Skeletal muscle tissue (tissue), 4 donors: Measurements from ENCODE around the gene FAM107A. TPM values are rescaled to one million over a fixed set of nuclear protein-coding genes. Genes with fewer than 3 reads are reported as not detected.

Source experiments
- H3K27ac ChIP-seq: one replicate; pipeline ENCODE4 v1.7.0; 2013; ENCODE audit warnings: mild to moderate bottlenecking, low read depth, low read length, inconsistent platforms
- H3K27me3 ChIP-seq, 3 donors: one replicate each; pipeline ENCODE4 v1.7.0; 2013; ENCODE audit warnings: low read length in 3 of 3; ENCODE audit not compliant: control insufficient read depth in 3 of 3, insufficient read depth in 3 of 3
- H3K36me3 ChIP-seq, 3 donors: one replicate each; pipeline ENCODE4 v1.7.0; 2013; ENCODE audit warnings: low read length in 3 of 3; ENCODE audit not compliant: control insufficient read depth in 3 of 3, insufficient read depth in 3 of 3
- H3K4me1 ChIP-seq, 3 donors: one replicate each; pipeline ENCODE4 v1.7.0; 2013; ENCODE audit warnings: low read length in 3 of 3, mild to moderate bottlenecking in 3 of 3; ENCODE audit not compliant: control insufficient read depth in 3 of 3, insufficient read depth in 3 of 3
- H3K4me3 ChIP-seq, 3 donors: one replicate each; pipeline ENCODE4 v1.7.0; 2013; ENCODE audit warnings: low read length in 3 of 3
- H3K9ac ChIP-seq, 3 donors: one replicate each; pipeline ENCODE4 v1.7.0; 2013; ENCODE audit warnings: low read length in 3 of 3, mild to moderate bottlenecking in 3 of 3, moderate library complexity in 2 of 3, low read depth in 1 of 3
- H3K9me3 ChIP-seq, 3 donors: one replicate each; pipeline ENCODE4 v1.7.0; 2013; ENCODE audit warnings: low read length in 3 of 3; ENCODE audit not compliant: control insufficient read depth in 3 of 3
- total RNA-seq: library from RNA; depleted of rRNA; stranded (reverse); fragments of >200 nt; gene quantifications from one replicate; pipeline ENCODE4 v1.2.3, GENCODE V29; 2014
- donor health status: Osteomylitis.

FAM107A gene
- total RNA-seq, 1 donor from 2014 or later, result under 0.01 TPM

DNA sequence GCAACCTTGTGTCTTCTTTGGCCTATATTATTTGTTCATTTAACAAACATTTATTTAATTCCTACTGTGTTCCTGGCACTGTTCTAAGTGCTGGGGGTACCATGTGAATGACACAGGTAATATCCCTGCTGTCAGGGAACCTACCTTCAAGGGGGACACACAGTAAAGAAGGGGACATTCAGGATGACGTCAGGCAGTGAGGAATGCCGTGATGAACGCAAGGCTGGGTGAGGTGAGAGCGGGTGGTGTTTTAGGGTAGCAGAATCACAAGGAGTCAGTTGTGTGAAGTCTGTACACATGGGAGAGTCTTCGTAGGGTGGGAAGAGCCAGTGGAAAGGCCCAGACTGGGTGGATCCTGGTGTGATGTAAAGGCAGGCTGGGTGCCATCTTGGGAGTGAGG is 1.7 kb upstream of the FAM107A start:
- H3K27ac ChIP-seq, result no peak overlapping the region
- H3K27me3 ChIP-seq, result peaks cover 0 to 5% (median 2%) of the 10 kb centered on the region in 3 donors
- no peaks in the 10 kb centered on the region for H3K36me3 ChIP-seq
- no peak overlapping the region for H3K9ac ChIP-seq
- H3K4me3 ChIP-seq, result no peak overlapping the region
- no peaks in the 10 kb centered on the region for H3K9me3 ChIP-seq
- H3K4me1 ChIP-seq, result peaks cover 18 to 25% (median 25%) of the 10 kb centered on the region in 3 donors

- Histone ChIP-seq H3K4me1 (peaks cover 24 to 29% (median 25%) of the 10 kb centered on the region in 3 donors), H3K27ac (peak overlapping the region; percentile 71), H3K27me3 (peaks cover 0 to 11% (median 2%) of the 10 kb centered on the region in 3 donors), H3K36me3 (no peaks in the 10 kb centered on the region), H3K4me3 (peak overlapping the region; percentile 32 to 59 (median 45)), H3K9me3 (no peaks in the 10 kb centered on the region), H3K9ac (peak overlapping the region; percentile 25 to 73 (median 39))
Observed at GRCh38 chr3:58576716-58577115, 475 bp downstream of the FAM107A start.

- Histone ChIP-seq H3K4me1 (peaks cover 24 to 29% (median 25%) of the 10 kb centered on the region in 3 donors), H3K4me3 (peak overlapping the region; percentile 5 to 59 (median 23)), H3K27ac (peak overlapping the region; percentile 71), H3K27me3 (peaks cover 0 to 11% (median 2%) of the 10 kb centered on the region in 3 donors), H3K36me3 (no peaks in the 10 kb centered on the region), H3K9ac (peak overlapping the region in 1 of 3 donors; percentile 25), H3K9me3 (no peaks in the 10 kb centered on the region)
Observed at GRCh38 chr3:58575971-58576652, 1.1 kb downstream of the FAM107A start.

DNA sequence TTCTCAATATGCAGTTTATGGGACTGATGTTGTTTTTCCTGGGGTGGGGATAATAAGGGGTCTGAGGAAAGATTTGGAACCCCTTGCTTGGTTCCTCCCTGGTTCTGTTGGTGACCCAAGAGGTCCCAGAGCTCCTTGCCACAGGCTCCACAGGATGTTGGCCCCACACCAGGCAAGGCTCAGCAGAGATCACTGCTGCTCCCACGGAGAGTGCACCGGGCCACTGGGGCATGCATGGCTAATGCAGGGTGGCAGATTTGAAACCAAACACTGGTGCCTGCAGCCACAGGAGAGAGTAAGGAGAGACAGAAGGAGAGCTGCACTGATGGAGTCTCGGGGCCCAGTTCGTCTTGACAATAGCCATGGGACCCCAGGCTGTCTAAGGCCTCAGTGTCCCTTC is 2.5 kb downstream of the FAM107A start:
- Histone ChIP-seq H3K4me1 (peaks cover 24 to 29% (median 25%) of the 10 kb centered on the region in 3 donors), H3K9me3 (no peaks in the 10 kb centered on the region), H3K9ac (no peak overlapping the region), H3K27ac (no peak overlapping the region), H3K4me3 (no peak overlapping the region), H3K27me3 (peaks cover 0 to 11% (median 2%) of the 10 kb centered on the region in 3 donors), H3K36me3 (no peaks in the 10 kb centered on the region)

- H3K4me1 ChIP-seq, result peaks cover 24 to 29% (median 25%) of the 10 kb centered on the region in 3 donors
- no peak overlapping the region for H3K9ac ChIP-seq
- no peak overlapping the region for H3K4me3 ChIP-seq
- H3K27ac ChIP-seq, result no peak overlapping the region
- H3K27me3 ChIP-seq, result peaks cover 0 to 11% (median 2%) of the 10 kb centered on the region in 3 donors
- H3K36me3 ChIP-seq, result no peaks in the 10 kb centered on the region
- no peaks in the 10 kb centered on the region for H3K9me3 ChIP-seq
Observed at GRCh38 chr3:58574106-58574505, 3.1 kb downstream of the FAM107A start.

DNA sequence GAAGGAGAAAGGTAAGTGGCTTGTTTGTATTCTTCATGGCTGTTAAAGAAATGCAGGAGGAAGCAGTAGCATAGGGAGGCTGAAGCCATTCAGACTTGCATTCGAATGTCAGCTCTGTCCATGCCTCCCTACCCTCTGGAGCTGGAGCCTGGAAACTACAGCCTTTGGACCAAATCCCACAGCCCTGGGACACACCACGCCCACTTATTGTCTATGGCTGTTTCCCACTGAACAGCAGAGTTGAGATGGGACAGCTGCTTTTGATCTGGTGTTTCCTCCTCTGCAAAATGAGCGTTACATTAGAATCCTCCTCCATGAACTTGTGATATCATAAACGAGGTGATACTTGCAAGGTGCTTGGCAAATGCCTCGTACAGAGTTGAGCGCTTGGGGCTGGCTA is 3.6 kb downstream of the FAM107A start:
- no peak overlapping the region for H3K4me3 ChIP-seq
- no peaks in the 10 kb centered on the region for H3K9me3 ChIP-seq
- no peaks in the 10 kb centered on the region for H3K36me3 ChIP-seq
- H3K27ac ChIP-seq, result no peak overlapping the region
- peaks cover 0 to 11% (median 2%) of the 10 kb centered on the region in 3 donors for H3K27me3 ChIP-seq
- no peak overlapping the region for H3K9ac ChIP-seq
- peaks cover 24 to 29% (median 28%) of the 10 kb centered on the region in 3 donors for H3K4me1 ChIP-seq

DNA sequence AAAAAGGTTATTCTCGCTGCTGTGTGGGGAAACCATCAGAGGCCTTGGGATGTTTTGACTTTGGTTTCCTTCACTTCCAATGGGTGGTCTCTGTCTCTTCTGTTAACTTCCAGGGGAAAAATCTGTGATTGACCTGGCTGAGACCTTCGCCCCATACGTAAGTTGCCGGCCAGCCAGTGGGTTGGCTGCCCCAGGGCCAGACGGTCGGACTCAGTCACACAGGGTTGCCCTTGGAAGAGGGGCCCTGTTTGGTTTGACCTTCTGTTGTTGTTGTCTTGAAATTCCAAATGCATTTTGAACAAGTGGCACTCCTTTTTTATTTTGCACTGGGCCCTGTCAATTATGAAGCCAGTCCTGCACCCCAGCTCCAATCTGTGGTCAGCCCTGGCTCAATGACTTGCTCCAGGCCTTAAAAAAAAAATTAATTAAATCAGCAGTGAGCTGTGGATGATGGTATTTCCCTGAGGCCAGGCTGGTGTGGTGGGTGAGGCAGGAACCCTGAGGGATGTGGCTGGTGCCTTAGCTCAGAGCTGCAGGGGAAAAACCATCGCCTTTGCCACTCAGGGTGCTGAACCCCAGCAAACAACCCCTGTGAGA is 4.5 kb downstream of the FAM107A start:
- Histone ChIP-seq H3K4me3 (no peak overlapping the region), H3K36me3 (no peaks in the 10 kb centered on the region), H3K9ac (no peak overlapping the region), H3K4me1 (peaks cover 21 to 28% (median 27%) of the 10 kb centered on the region in 3 donors), H3K27ac (no peak overlapping the region), H3K27me3 (peaks cover 0 to 11% (median 2%) of the 10 kb centered on the region in 3 donors), H3K9me3 (no peaks in the 10 kb centered on the region)

GRCh38 chr3:58572013-58572633 is 5.1 kb downstream of the FAM107A start:
- no peak overlapping the region for H3K9ac ChIP-seq
- H3K27ac ChIP-seq, result no peak overlapping the region
- peaks cover 16 to 24% (median 21%) of the 10 kb centered on the region in 3 donors for H3K4me1 ChIP-seq
- H3K27me3 ChIP-seq, result peaks cover 0 to 11% (median 2%) of the 10 kb centered on the region in 3 donors
- H3K36me3 ChIP-seq, result no peaks in the 10 kb centered on the region
- H3K4me3 ChIP-seq, result no peak overlapping the region
- H3K9me3 ChIP-seq, result no peaks in the 10 kb centered on the region

DNA sequence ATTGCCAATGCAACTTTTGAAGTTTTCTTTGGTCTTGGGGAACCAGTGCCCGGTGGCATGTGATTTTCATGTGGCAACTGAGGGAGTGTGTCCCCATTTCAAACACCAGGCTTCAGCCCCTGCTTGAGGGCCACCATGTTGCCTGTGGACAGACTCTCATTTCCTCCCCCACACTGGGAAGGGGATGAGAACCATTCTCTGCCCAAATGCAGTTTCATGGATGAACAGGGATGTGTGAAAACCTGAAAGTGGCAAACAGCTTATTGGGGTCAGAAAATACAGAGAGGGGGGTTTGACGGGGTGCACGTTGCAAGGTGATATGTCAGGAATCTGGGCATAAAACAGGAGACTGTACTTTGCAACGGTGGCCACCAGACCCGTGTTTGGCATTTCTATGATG is 6.3 kb downstream of the FAM107A start:
- Histone ChIP-seq H3K27me3 (peaks cover 0 to 6% (median 2%) of the 10 kb centered on the region in 3 donors), H3K9me3 (no peaks in the 10 kb centered on the region), H3K4me3 (no peak overlapping the region), H3K27ac (no peak overlapping the region), H3K9ac (no peak overlapping the region), H3K36me3 (no peaks in the 10 kb centered on the region), H3K4me1 (peaks cover 9 to 18% (median 9%) of the 10 kb centered on the region in 3 donors)
